ENCODE results near the gene GMEB1.
"Not testable (repeated sequence)": the region's sequence is repeated elsewhere in the genome, so short reads cannot be mapped to it uniquely, and the experiment has no call there.

GMEB1 gene

DNA sequence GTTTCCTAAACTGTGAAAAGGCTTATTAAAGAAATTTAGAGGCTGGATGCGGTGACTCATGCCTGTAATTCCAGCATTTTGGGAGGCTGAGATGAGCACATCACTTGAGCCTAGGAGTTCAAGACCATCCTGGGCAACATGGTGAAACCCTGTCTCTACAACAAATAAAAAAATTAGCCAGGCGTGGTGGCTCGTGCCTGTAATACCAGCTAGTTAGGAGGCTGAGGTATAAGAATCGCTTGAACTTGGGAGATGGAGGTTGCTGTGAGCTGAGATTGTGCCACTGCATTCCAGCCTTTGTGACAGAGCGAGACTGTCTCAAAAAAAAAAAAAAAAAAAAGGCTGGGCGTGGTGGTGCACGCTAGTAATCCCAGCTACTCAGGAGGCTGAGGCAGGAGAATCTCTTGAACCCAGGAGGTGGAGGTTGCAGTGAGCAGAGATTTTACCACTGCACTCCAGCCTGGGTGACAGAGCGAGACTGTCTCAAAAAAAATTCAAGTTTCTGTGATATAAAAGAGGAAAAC is 82.2 kb downstream of the GMEB1 start:
- DNase-seq (ENCODE audit: low read depth): not testable (repeated sequence)

DNA sequence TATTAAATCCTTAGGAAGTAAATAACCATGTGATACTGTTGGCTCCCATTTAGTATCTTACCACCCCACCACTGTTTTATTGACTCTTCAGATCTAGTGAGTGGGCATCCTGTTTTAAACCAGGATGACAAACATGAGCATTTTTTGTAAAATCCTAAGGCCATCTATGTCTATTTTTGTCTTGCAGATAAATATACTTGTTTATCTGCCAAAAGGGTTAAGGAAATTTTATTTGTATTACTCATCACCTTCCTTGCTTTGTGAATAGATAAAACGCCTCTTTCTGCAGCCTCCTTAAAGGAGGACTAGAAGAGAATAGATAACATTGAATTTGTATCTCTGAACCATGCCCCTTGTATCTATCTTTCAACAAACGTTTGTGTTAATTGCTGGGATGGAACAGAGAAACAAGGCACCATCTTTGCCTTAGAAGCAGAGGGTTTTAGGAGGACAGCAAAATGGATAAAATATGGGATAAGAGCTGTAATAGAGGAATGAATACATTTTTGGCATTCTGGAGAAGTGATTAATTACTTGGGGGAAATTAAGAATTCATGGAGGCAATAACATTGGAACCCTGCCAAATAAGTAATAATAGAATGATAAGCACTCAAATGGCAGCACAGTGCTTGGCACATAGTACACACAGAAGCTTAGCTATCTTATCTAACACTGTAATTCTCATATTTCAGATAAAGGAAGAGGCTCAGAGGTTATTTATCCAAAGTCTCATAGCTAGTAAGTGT is 82.9 kb downstream of the GMEB1 start:
- no peak for DNase-seq (ENCODE audit: low read depth)

DNA sequence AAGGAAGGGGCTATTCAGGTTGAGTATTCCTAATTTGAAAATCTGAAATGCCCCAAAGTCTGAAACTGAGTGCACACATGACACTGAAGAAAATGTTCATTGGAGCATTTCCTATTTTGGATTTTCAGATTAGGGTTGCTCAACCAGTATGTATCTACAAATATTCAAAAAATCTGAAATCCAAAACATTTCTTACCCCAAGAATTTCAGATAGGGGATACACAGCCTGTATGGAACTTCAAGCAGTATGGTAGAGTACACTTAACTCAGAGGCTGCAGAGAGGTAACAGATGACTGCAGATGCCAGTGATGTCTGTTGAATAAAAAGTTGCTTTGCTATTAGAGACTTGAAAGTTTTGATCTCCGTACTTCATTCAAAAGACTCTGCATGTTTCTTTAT is 87.1 kb downstream of the GMEB1 start:
- no peak for DNase-seq (ENCODE audit: low read depth)

DNA sequence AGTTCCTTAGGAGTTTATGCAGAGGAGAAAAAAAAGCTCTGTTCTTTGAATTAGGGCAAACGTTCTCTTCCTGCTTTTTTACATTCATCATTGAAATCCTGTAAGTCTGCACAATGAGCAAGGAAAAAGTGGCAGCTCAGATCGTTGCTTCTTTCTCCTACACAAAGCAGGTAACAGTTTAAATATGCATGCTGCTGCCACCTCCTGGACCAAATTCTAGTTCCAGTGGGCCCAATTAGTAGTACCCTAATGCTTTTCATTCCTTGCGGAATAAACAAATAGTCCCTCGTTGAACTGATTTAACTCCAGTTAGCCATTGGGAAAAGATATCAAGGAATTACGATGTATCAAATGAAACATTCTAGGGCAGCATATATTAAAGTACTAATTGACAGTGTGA is 88.3 kb downstream of the GMEB1 start:
- DNase-seq (ENCODE audit: low read depth): no peak

DNA sequence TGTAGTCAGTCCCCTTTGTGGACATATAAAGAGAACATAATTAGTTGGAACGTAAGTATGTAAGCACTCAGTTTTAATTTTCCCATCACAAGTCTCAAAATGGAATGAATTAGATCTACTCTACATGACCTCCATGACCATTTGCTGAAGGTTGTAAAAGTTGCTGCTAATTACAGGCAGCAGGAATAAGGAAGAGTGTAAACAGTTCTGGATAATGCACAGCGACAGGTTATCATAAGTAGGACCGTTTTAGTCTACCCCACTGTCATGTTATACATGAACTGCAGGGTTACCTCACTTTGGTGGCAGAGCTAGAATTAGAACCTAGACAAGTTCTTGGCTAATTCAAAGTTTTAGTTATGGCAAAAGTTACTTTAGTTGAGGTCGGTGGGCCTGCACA is 89.8 kb downstream of the GMEB1 start:
- DNase-seq (ENCODE audit: low read depth): no peak

DNA sequence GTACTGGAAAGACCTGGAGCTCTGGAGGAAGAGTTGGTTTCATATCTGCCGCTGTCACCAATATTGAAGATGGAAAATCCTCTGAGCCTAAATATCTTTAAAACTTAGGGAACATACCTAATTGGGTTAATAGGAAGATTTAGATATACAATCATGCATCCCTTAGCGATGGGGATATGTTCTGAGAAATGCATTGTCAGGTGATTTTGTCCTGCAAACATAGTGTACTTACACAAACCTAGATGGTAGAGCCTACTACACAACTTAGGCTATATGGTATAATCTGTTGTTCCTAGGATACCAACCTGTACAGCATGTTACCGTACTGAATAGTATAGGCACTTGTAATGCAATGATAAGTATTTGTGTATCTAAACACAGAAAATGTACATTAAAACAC is 90.7 kb downstream of the GMEB1 start:
- DNase-seq (ENCODE audit: low read depth): no peak

DNA sequence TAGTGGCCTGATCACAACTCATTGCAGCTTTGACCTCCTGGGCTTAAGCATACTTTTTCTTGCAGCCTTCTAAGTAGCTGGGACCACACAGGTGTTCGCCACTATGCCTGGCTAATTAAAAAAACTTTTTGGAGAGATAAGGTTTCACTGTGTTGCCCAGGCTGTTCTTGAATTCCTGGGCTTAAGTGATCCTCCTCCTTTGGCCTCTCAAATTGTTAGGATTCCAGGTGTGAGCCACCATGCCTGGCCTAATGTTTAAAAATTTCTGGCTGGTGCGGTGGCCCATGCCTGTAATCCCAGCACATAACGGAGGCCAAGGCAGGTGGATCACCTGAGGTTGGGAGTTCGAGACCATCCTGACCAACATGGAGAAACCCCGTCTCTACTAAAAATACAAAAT is 92.6 kb downstream of the GMEB1 start:
- DNase-seq (ENCODE audit: low read depth): no peak

DNA sequence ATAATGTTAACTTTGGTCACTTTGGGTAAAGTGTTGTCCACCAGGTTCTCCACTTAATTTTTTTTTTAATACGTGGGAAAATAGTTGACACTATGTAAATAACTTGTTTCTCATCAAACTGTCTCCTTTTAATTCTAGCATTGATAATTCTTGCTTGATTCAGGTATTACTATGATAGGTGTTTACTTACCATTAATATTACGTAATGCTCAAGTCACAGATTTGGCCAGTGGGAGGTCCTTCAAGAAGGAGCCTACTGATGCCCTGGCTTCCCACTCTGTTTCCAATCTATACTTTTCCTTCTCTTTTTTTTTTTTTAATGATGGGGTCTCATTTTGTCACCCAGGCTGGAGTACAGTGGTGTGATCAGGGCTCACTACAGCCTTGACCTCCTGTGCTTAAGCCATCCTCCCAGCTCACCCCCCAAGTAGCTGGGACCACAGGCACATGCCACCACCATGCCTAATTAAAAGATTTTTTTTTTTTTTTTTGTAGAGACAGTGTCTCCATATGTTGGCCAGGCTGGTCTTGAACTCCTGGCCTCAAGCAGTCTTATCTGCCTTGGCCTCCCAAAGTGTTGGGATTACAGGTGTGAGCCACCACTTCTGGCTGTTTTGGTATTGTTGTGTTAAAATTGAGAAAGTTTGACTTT is 98.1 kb downstream of the GMEB1 start:
- no peak for DNase-seq (ENCODE audit: low read depth)
